ENCODE measurements around the gene DIP2C. TPM values are rescaled to one million over a fixed set of nuclear protein-coding genes. Genes with fewer than 3 reads are reported as not detected.

Gene DIP2C
- total RNA-seq, 1 donor from 2014 or later: 18.4 TPM

DNA sequence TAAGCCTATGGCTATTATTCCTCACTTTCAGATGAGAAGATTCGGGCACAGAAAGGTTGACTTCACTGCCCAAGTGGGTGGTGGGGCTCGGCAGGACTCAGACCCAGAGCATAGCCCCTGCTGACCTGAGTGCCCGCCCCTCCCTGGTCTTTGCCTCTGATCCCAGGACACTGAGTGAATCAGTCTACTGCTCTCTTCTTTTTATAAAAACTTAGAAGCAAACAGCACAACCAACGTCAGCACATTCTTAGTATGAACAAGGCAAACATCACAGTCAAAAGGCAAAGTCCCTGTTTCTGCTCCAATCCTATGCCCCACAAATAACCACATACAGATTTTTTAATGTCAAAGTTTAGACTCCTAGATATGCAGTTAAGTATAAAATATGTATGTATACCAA, 316.5 kb downstream of the DIP2C start:
- DNase-seq (ENCODE audit: extremely low spot score in 2 of 2): no peak
- Histone ChIP-seq H3K4me1 (peaks cover 15% of the 10 kb centered on the region), H3K27me3 (no peaks in the 10 kb centered on the region), H3K4me3 (no peak overlapping the region), H3K36me3 (peaks cover 0 to 18% of the 10 kb centered on the region in 2 donors), H3K27ac (peak overlapping the region; percentile 14), H3K9me3 (no peaks in the 10 kb centered on the region)
- intact Hi-C loops (cut with DNase I): no loop called here
- TF ChIP-seq POLR2A (IDR thresholded peaks at IDR 0.05) (no peak), POLR2AphosphoS5 (IDR thresholded peaks at IDR 0.05; ENCODE audit: insufficient read depth in 1 of 2, low read depth in 1 of 2) (no peak)
- TF ChIP-seq, protein P1, sequence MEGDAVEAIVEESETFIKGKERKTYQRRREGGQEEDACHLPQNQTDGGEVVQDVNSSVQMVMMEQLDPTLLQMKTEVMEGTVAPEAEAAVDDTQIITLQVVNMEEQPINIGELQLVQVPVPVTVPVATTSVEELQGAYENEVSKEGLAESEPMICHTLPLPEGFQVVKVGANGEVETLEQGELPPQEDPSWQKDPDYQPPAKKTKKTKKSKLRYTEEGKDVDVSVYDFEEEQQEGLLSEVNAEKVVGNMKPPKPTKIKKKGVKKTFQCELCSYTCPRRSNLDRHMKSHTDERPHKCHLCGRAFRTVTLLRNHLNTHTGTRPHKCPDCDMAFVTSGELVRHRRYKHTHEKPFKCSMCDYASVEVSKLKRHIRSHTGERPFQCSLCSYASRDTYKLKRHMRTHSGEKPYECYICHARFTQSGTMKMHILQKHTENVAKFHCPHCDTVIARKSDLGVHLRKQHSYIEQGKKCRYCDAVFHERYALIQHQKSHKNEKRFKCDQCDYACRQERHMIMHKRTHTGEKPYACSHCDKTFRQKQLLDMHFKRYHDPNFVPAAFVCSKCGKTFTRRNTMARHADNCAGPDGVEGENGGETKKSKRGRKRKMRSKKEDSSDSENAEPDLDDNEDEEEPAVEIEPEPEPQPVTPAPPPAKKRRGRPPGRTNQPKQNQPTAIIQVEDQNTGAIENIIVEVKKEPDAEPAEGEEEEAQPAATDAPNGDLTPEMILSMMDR (IDR thresholded peaks at IDR 0.05): no peak

DNA sequence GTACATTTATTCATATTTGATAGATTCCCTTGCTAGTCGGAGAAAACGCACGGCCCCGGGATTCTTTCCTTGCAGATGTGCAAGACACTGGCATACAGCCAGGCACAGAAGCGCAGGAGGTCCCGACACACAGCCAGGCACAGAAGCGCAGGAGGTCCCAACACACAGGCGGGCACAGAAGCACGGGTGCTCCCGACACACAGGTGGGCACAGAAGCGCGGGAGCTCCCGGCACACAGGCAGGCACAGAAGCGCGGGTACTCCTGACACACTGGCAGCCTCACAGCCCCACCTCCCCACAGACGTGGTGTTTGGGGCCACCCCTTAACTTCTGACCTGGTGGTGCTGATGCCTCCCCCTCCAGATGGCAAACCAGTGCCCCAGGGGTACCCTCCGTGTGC, 316.9 kb downstream of the DIP2C start:
- Histone ChIP-seq H3K27ac (peak overlapping the region; percentile 14), H3K4me3 (no peak overlapping the region), H3K9me3 (no peaks in the 10 kb centered on the region), H3K27me3 (no peaks in the 10 kb centered on the region), H3K4me1 (peaks cover 15% of the 10 kb centered on the region), H3K36me3 (peaks cover 0 to 18% of the 10 kb centered on the region in 2 donors)
- DNase-seq (ENCODE audit: extremely low spot score in 2 of 2): no peak
- TF ChIP-seq POLR2A (IDR thresholded peaks at IDR 0.05): no peak
- TF ChIP-seq, protein P1 (IDR thresholded peaks at IDR 0.05): no peak
- no peak for TF ChIP-seq POLR2AphosphoS5 (IDR thresholded peaks at IDR 0.05; ENCODE audit: insufficient read depth in 1 of 2, low read depth in 1 of 2)
- intact Hi-C loops (cut with DNase I): no loop called here

DNA sequence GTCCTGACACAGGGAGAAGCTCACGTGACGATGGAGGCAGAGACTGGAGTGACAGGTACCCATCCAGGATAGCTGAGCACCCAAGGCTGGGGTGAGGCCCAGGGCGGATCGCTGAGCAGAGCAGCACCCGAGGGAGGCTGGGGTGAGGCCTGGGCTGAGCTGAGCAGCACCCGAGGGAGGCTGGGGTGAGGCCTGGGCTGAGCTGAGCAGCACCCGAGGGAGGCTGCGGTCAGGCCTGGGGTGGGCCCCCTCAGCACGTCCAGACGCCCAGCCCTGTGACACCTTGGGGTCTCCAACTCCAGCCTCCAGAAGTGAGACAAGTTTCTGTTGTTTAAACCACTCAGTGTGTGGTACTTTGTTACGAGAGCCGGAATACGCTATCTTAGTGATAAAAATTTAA, 318.0 kb downstream of the DIP2C start:
- peaks cover 15% of the 10 kb centered on the region for H3K4me1 ChIP-seq
- H3K9me3 ChIP-seq: no peaks in the 10 kb centered on the region
- intact Hi-C loops (cut with DNase I): no loop called here
- peaks cover 0 to 23% of the 10 kb centered on the region in 2 donors for H3K36me3 ChIP-seq
- H3K4me3 ChIP-seq: no peak overlapping the region
- H3K27me3 ChIP-seq: no peaks in the 10 kb centered on the region
- no peak for TF ChIP-seq POLR2AphosphoS5 (IDR thresholded peaks at IDR 0.05; ENCODE audit: insufficient read depth in 1 of 2, low read depth in 1 of 2)
- TF ChIP-seq, protein P1 (IDR thresholded peaks at IDR 0.05): no peak
- TF ChIP-seq POLR2A (IDR thresholded peaks at IDR 0.05): no peak
- no peak for DNase-seq (ENCODE audit: extremely low spot score in 2 of 2)
- no peak overlapping the region for H3K27ac ChIP-seq

DNA sequence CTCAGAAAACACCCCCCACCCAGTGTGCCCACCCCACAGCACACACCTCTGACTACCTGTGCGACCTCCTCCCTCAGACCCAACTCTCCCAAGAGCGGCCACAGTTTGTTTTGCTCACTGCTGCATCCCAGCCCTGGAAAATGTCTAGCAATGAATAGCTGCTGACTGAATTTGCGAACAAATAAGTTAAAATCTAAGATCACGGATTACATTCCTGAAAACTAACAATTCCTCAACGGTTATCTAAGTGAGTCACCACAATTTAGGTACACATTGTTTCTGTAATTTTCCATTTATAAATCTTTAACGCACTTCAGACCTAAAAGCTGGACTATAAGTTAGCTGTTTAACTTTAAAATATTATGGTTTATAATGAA, 319.0 kb downstream of the DIP2C start:
- H3K27me3 ChIP-seq: no peaks in the 10 kb centered on the region
- DNase-seq (ENCODE audit: extremely low spot score in 2 of 2): no peak
- intact Hi-C loops (cut with DNase I): no loop called here
- no peak overlapping the region for H3K27ac ChIP-seq
- no peak for TF ChIP-seq POLR2AphosphoS5 (IDR thresholded peaks at IDR 0.05; ENCODE audit: insufficient read depth in 1 of 2, low read depth in 1 of 2)
- no peak for TF ChIP-seq POLR2A (IDR thresholded peaks at IDR 0.05)
- TF ChIP-seq, protein P1 (IDR thresholded peaks at IDR 0.05): no peak
- no peak overlapping the region for H3K4me3 ChIP-seq
- H3K36me3 ChIP-seq: peaks cover 0 to 26% of the 10 kb centered on the region in 2 donors
- no peaks in the 10 kb centered on the region for H3K9me3 ChIP-seq
- H3K4me1 ChIP-seq: peaks cover 15% of the 10 kb centered on the region

DNA sequence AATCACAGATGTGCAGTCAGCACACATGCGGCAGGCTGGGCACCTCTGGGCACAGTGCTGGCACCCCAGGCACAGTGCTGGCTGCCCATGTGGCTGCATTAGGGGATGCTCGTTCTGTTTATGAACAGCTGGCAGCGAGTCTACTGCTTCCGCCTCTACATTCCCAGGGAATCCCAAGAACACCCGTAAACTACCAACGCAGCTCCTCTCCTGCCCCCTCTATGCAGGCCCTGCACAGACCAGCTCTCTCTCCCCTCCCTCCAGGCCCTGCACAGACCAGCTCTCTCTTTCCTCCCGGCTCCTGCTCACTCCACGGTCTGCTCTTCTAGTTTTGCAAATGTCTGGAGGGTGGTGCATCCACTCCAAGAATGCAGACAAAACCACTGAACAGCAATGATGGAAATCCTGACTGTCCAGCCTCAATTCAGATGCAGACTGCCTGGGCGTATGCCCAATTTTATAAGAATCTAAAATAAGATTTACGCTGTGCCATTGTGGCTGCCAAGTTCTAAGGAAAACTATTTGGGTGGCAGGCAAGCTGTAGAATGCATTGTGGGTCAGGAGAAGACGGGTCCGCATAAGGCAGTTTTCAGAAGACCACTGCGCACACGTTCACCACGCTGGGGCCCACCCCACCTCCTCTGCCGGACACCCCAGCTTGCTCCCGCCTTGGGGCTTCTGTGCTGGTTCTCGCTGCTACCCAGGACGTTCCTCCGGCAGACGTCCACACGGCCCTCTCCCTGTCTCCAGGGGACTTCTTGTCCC, 319.6 kb downstream of the DIP2C start:
- no peaks in the 10 kb centered on the region for H3K9me3 ChIP-seq
- no peak overlapping the region for H3K4me3 ChIP-seq
- peaks cover 0 to 21% of the 10 kb centered on the region in 2 donors for H3K36me3 ChIP-seq
- peaks cover 15% of the 10 kb centered on the region for H3K4me1 ChIP-seq
- intact Hi-C loops (cut with DNase I): no loop called here
- TF ChIP-seq, protein P1 (IDR thresholded peaks at IDR 0.05): no peak
- TF ChIP-seq POLR2AphosphoS5 (IDR thresholded peaks at IDR 0.05; ENCODE audit: insufficient read depth in 1 of 2, low read depth in 1 of 2) (no peak), POLR2A (IDR thresholded peaks at IDR 0.05) (no peak)
- no peak overlapping the region for H3K27ac ChIP-seq
- no peak for DNase-seq (ENCODE audit: extremely low spot score in 2 of 2)
- H3K27me3 ChIP-seq: no peaks in the 10 kb centered on the region
